Ectodermal cell (in vitro differentiated cells): ENCODE measurements around the gene TSPAN14.
"Not testable (repeated sequence)": the region's sequence is repeated elsewhere in the genome, so short reads cannot be mapped to it uniquely, and the experiment has no call there.

Experiments used
- H3K27ac ChIP-seq: 2 replicates; pipeline ENCODE4 v1.7.0; 2013; ENCODE audit warnings: mild to moderate bottlenecking, low read depth, low read length; ENCODE audit not compliant: insufficient read depth, poor library complexity, severe bottlenecking
- H3K27me3 ChIP-seq: 2 replicates; pipeline ENCODE4 v1.7.0; 2013; ENCODE audit warnings: mild to moderate bottlenecking, low read length; ENCODE audit not compliant: insufficient read depth, control insufficient read depth, poor library complexity, severe bottlenecking
- H3K36me3 ChIP-seq: one replicate; pipeline ENCODE4 v1.7.0; 2013; ENCODE audit warnings: low read length; ENCODE audit not compliant: control insufficient read depth, insufficient read depth
- H3K4me1 ChIP-seq: one replicate; pipeline ENCODE4 v1.7.0; 2013; ENCODE audit warnings: low read length; ENCODE audit not compliant: control insufficient read depth, insufficient read depth
- H3K4me3 ChIP-seq: 2 replicates; pipeline ENCODE4 v1.7.0; 2013; ENCODE audit warnings: low read depth, low read length, control low read depth; ENCODE audit not compliant: insufficient read depth
- H3K9me3 ChIP-seq: 2 replicates; pipeline ENCODE4 v1.7.0; 2013; ENCODE audit warnings: mild to moderate bottlenecking, low read length, moderate library complexity; ENCODE audit not compliant: control insufficient read depth
- WGBS, 2 experiments: methylation state at CpG; one replicate each; pipeline ENCODE4 v1.1.7; 2013; ENCODE audit warnings: missing lambda C conversion rate in 2 of 2; 5-methylcytosine and 5-hydroxymethylcytosine counted together

TSPAN14 gene

DNA sequence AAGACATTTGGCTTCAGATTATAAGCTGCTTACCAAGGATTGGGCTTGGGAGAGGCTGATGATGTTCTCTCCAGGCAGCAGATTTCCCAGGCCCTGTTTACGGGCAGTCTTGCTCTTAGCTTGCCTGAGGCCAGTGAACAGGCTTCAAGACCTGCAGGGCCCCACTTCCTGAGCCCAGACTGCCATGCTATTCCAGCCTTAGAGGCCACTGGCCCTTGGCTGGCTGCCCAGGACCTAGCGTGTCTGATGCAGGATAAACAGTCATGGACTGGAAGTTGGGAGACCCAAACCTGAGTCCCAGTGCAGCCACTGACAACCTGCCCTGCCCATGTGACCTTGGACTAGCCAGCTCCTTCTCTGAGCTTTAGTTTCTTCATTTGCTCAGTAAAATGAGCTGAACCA is 42.8 kb upstream of the TSPAN14 start:
- H3K27ac ChIP-seq: no peak overlapping the region

DNA sequence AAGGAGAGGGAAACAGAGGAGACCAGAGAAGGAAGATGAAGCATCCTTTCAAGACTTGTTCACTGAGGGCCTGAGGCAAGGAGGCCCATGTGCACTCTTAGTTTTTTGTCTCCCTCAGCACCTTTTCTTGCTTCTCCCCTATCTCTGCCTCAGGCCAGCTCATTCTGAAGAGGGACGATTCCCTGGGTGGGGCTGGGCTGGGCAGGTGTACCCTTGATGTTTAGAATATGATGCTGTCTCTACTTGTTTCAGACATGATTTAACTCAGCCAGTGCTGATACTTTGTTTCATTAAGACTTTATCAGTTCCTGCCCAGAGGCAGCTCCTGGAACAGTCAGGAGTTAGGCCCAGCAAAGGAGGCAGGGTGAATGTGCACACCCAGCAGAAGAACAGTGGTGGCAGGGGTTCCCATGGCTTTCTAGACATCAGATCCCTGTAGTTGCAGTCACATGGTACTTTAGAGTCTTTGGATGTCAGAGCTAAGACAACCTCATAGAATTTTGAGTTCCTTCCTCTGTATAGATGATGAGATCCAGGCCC is 42.4 kb upstream of the TSPAN14 start:
- no peaks in the 10 kb centered on the region for H3K9me3 ChIP-seq
- 100% methylated on average over 1 of the region's 1 CpG for WGBS, 2 experiments
- H3K36me3 ChIP-seq: peaks cover 5% of the 10 kb centered on the region
- no peaks in the 10 kb centered on the region for H3K27me3 ChIP-seq
- no peak overlapping the region for H3K4me3 ChIP-seq
- H3K4me1 ChIP-seq: peaks cover 32% of the 10 kb centered on the region
- no peak overlapping the region for H3K27ac ChIP-seq

More for the DNA sequence above, 42.8 kb upstream of the TSPAN14 start:
- Histone ChIP-seq H3K27me3 (no peaks in the 10 kb centered on the region), H3K9me3 (no peaks in the 10 kb centered on the region), H3K36me3 (peaks cover 5% of the 10 kb centered on the region), H3K4me3 (no peak overlapping the region), H3K4me1 (peaks cover 27% of the 10 kb centered on the region)
- WGBS, 2 experiments: 89 to 95% methylated on average over 2 of the region's 2 CpGs

DNA sequence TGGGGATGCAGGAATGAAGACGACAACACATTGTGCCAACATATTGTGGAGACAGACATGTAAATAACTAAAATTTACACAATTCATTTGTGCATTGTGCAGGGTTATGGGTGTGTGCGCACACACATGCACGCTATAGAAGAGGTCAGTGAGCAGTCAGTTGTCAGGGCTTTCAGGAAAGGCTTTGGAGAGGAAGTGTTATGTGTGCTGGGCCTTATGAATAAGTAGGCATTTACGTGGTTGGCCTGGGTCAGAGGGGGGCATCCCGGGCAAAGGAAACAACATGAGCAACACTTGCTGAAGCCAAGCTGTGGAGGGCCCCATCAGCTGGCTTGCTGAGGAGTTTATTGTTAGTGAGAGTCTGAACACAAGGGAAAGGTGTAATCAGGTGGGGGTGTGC is 41.6 kb upstream of the TSPAN14 start:
- Histone ChIP-seq H3K4me1 (peaks cover 37% of the 10 kb centered on the region), H3K36me3 (peaks cover 5% of the 10 kb centered on the region), H3K9me3 (no peaks in the 10 kb centered on the region), H3K4me3 (no peak overlapping the region), H3K27ac (no peak overlapping the region), H3K27me3 (no peaks in the 10 kb centered on the region)
- WGBS, 2 experiments: 90 to 94% methylated on average over 5 of the region's 5 CpGs

DNA sequence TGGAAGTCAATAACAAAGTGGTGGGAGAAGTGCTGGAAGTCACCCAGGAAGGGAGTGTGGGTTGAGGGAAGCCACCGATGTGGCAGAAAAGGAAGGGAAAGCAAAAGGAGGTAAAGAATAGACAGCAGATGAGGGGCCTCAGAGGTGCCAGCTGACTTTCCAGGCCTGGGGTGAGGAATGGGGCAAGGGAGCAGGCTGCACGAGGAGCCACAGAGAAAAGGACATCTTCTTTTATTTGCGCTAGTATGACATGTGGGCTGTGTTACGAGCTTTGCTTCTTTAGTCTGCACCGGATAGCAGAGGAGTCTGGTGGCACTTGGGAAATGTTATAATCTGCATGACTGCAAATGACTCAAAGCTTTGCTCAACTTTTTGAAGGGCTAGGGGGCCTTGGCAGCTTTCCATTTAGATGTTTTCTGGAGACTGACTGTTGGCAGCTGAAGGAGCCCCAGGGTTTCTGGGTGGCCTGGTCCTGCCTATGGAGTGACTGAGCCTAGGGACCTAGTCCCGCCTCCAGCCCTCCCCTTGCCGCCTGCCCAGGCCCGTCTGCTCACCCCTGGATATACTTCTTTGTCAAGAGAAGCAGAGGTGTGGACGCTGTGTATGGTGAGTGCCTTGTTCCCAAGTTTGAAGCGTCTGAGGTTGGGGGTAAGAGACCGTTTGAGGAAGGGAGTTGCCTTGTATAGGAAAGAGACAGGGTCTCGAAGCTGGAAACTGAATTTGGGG is 40.7 kb upstream of the TSPAN14 start:
- Histone ChIP-seq H3K36me3 (peaks cover 5% of the 10 kb centered on the region), H3K4me3 (no peak overlapping the region), H3K4me1 (peaks cover 40% of the 10 kb centered on the region), H3K9me3 (no peaks in the 10 kb centered on the region), H3K27me3 (no peaks in the 10 kb centered on the region), H3K27ac (no peak overlapping the region)
- WGBS, 2 experiments: 81 to 84% methylated on average over 12 of the region's 12 CpGs

DNA sequence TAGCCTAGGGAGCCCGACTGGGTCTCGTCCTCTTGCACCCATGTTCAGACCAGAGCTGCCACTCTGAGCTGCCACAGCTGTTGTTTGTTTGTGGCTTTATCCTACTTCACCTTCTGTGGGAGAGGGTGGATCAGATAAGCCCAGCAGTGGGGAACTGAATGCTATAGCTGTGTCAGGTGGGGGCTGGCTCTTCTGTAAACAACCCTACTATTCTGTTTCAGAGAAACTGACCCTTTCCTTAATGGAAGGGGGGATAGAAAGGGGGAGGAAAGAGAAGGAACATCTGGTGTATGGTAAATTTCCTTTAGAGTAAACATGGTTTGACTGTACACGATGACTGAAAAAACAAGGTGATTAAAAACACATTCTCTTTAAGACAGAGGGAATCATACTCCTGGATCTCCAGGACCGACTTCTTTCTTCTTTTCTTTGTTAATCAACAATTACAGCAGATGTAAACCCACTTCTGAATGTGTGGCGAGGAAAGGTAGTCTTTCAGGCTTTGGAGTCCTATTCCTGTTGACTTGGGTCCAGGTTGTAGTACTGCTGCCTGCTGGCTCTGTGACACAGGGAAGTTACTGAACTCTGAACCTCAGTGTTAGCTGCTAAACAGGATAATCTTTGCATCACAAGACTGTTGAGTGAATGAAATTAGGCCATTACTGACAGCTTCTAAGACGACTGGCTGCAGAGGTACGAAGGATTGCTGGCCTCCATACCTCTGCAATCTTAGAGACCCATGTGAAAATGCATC is 39.8 kb upstream of the TSPAN14 start:
- H3K27ac ChIP-seq: no peak overlapping the region
- no peaks in the 10 kb centered on the region for H3K9me3 ChIP-seq
- peaks cover 40% of the 10 kb centered on the region for H3K4me1 ChIP-seq
- no peak overlapping the region for H3K4me3 ChIP-seq
- H3K36me3 ChIP-seq: peaks cover 5% of the 10 kb centered on the region
- WGBS, 2 experiments: 89 to 90% methylated on average over 7 of the region's 7 CpGs
- H3K27me3 ChIP-seq: no peaks in the 10 kb centered on the region

DNA sequence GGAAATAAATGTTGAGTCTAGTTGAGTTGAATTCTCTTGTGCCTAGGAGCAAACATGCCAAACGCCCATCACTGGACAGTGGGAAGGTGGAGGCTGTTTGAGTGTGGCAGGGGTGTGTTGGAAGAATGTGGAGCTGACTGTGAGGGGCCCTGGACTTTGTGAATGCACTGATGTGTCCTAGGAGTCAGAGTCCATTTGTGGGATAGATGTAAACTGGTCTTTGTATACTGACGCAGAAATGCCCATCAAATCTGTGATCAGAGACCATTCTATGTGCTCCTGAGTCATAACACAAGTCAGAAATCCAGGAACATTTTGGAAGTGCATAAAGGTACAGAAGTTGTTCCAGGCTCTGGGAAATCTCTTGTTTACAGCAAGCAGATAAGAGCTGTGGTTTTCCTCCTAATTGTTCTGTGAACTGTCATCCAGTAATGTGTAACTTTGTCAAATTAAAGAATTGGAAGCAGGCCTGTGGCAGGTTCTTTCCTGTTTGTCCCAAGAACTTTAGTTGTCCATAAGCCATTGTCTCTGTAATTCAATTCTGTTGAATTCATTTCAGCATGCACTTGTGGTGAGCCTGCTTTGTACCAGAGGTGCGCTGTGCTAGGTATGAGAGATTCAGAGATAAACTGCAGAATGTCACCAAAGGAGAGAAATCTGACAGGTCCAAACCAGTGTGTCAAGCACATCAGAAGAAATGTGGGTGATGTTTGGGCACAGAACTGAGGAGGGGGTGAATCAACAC is 38.2 kb upstream of the TSPAN14 start:
- Histone ChIP-seq H3K27ac (no peak overlapping the region), H3K27me3 (no peaks in the 10 kb centered on the region), H3K4me3 (no peak overlapping the region), H3K4me1 (peaks cover 36% of the 10 kb centered on the region), H3K36me3 (peaks cover 5% of the 10 kb centered on the region), H3K9me3 (no peaks in the 10 kb centered on the region)
- WGBS, 2 experiments: 90 to 94% methylated on average over 3 of the region's 3 CpGs

DNA sequence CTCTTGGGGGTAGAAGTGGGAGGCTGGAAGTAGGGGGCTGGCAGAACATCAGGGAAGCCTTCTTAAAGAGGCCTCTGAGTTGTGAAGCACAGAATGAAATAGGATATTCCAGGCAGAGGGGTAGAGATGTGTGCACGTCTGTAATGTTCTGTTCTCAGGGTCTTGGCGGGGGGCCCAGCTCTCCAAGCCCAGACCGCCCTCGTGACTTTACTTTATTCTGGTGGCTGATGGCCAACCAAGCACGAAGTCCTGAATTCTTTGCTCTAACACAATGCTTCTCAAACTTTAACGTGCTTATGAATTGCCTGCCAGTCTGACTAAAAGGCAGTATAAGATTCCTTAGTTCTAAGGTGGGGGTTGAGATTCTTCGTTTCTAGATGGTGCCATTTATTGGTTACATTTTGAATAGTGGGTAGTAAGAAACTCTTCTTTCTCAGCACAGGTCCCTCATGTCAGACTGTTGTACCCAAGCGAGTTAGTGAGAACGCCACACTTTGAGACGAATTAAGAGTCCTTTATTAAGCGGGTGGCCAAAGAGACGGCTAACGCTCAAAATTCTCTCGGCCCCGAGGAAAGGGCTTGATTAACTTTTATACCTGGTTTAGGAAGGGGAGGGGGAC is 37.5 kb upstream of the TSPAN14 start:
- no peak overlapping the region for H3K4me3 ChIP-seq
- peaks cover 36% of the 10 kb centered on the region for H3K4me1 ChIP-seq
- no peak overlapping the region for H3K27ac ChIP-seq
- H3K36me3 ChIP-seq: peaks cover 5% of the 10 kb centered on the region
- H3K27me3 ChIP-seq: no peaks in the 10 kb centered on the region
- WGBS, 2 experiments: 39 to 46% methylated on average over 15 of the region's 15 CpGs
- no peaks in the 10 kb centered on the region for H3K9me3 ChIP-seq

DNA sequence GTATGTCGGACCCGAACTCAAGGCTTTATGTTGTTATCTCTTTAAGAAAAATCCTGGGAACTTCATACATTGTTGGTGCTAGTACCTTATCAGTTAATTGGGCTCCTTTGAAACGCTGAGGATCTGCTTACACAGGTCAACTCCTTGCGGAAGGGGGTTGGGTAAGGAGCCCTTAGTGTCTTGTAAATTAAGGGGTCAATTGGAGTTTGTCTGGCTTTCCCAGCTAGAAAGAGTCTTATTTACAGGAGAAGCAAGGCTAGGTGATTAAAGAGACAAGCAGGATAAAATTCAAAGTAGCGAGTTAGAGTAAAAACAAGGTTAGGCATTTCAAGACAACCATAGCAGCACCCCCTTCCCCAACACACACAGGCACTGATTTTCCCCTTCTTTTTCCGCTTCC is 36.9 kb upstream of the TSPAN14 start:
- not testable (repeated sequence) for H3K36me3 ChIP-seq, H3K4me3 ChIP-seq, H3K27me3 ChIP-seq, H3K27ac ChIP-seq, H3K9me3 ChIP-seq
- 33 to 43% methylated on average over 4 to 6 of the region's 6 CpGs for WGBS, 2 experiments
- H3K4me1 ChIP-seq: peaks cover 32% of the 10 kb centered on the region

DNA sequence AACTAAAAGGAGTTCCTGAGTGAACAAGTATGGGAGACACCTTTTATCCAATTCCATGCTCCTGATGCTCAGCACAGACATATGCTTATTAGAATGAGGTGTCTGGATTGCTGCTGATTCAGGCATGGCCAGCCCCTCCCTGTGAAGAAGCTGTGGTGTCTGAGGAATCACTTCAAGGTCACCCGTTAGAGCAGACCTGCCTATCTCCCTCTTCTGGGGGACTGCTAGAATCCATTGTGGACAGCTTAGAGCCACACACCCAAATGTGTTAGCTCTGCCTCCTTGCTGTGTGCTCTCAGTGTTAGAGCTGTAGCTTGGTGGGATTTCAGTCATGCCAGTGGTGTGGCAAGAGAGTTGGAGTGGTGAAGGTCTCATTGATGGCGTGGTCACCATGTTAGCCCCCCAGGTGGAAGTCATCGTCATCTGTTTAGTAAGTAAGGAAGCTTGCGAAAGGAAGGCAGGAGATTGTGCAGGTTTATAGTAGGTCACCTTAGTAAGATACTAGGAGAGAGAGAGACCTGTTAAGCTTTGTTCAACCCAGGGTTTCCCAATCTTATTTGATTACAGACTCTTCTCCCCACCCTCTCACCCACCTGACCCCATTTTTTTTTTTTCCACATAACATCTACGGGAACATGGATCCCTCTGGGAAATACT is 32.9 kb upstream of the TSPAN14 start:
- Histone ChIP-seq H3K27me3 (no peaks in the 10 kb centered on the region), H3K9me3 (no peaks in the 10 kb centered on the region), H3K27ac (no peak overlapping the region), H3K36me3 (peaks cover 21% of the 10 kb centered on the region), H3K4me3 (no peak overlapping the region), H3K4me1 (peaks cover 14% of the 10 kb centered on the region)
- WGBS, 2 experiments: 94 to 98% methylated on average over 5 of the region's 5 CpGs
